ENCODE measurements around the gene DHRS2. TPM values are rescaled to one million over a fixed set of nuclear protein-coding genes. Genes with fewer than 3 reads are reported as not detected.
"Not testable (repeated sequence)": the region's sequence is repeated elsewhere in the genome, so short reads cannot be mapped to it uniquely, and the experiment has no call there.

The DHRS2 gene
- total and polyA plus RNA-seq, 2 of the 4 experiments (the other 2 are of a cell fraction), result 0.12 to 0.18 TPM

GRCh38 chr14:23609001-23609400 is 27.2 kb upstream of the DHRS2 start:
- Histone ChIP-seq H3K4me3 (ENCODE audit: insufficient read depth, low read depth, low read length) (no peak overlapping the region), H2BK20ac (ENCODE audit: low read depth, low read length) (no peak overlapping the region), H2AK9ac (replicated peaks; ENCODE audit: low read depth, low read length, poor library complexity) (no peak overlapping the region), H3K4me1 (ENCODE audit: control insufficient read depth, insufficient read depth, low read length) (no peaks in the 10 kb centered on the region), H3K9me1 (ENCODE audit: insufficient read depth, low read length) (no peaks in the 10 kb centered on the region), H3K9me3 (ENCODE audit: control insufficient read depth, insufficient read depth, low read length) (no peaks in the 10 kb centered on the region), H3K4me2 (ENCODE audit: low read depth, low read length) (no peak overlapping the region), H2BK120ac (ENCODE audit: low read depth, low read length) (no peak overlapping the region), H2BK5ac (ENCODE audit: low read depth, low read length, poor library complexity, severe bottlenecking) (no peak overlapping the region), H3K4ac (ENCODE audit: low read depth, low read length) (no peak overlapping the region), H4K5ac (ENCODE audit: low read depth, low read length) (no peak overlapping the region), H2AFZ (replicated peaks; ENCODE audit: low read length, poor library complexity) (no peak overlapping the region), H3K79me1 (ENCODE audit: low read depth in 1 of 2, low read length in 2 of 2) (no peaks in the 10 kb centered on the region), H2BK15ac (ENCODE audit: low read depth, low read length) (no peak overlapping the region), H3K27ac (ENCODE audit: insufficient read depth, low read length) (no peak overlapping the region), H3K27me3 (ENCODE audit: control insufficient read depth, insufficient read depth, low read length) (peaks cover 5% of the 10 kb centered on the region), H4K20me1 (ENCODE audit: insufficient read depth, low read length) (no peaks in the 10 kb centered on the region), H3K23ac (ENCODE audit: low read depth, low read length) (no peak overlapping the region), H3K18ac (ENCODE audit: low read depth, low read length) (no peak overlapping the region), H3K56ac (ENCODE audit: extremely low read depth, insufficient read depth, low read length) (no peak overlapping the region), H3K9ac (ENCODE audit: low read depth, low read length) (no peak overlapping the region), H3K36me3 (ENCODE audit: control insufficient read depth, insufficient read depth, low read length) (no peaks in the 10 kb centered on the region), H4K91ac (ENCODE audit: insufficient read depth, low read depth, low read length) (no peak overlapping the region), H4K8ac (ENCODE audit: low read depth in 2 of 2, low read length in 2 of 2) (no peak overlapping the region), H2AK5ac (ENCODE audit: low read depth, low read length) (no peak overlapping the region), H3K14ac (replicated peaks; ENCODE audit: low read depth, low read length) (no peak overlapping the region)
- dilution Hi-C loops (cut with HindIII; ENCODE audit: low sequenced_read_pairs, unreplicated experiment), result no loop called here
- intact Hi-C loops (cut with micrococcal nuclease), result no loop called here
- ChIA-PET CTCF (no interaction called here), POLR2A (ENCODE audit: unreplicated experiment) (no interaction called here)
- TF ChIP-seq CEBPB (IDR thresholded peaks at IDR 0.05; ENCODE audit: low read depth, low read length) (no peak), FOS (IDR thresholded peaks at IDR 0.05; ENCODE audit: low read depth, low read length) (no peak)
- WGBS, 2 experiments (ENCODE audit: extremely low coverage in 2 of 2, insufficient read length in 1 of 2), result 0% methylated on average over 2 of the region's 3 CpGs; no CpG with 5 or more reads in 1 of the 2 experiments
- DNase-seq (no peak), ATAC-seq (ENCODE audit: low read depth) (no peak)
- no TSS peak for BruUV-seq (replicated peaks)
- in situ Hi-C loops (cut with MboI; ENCODE audit: low sequenced_read_pairs), result no loop called here

GRCh38 chr14:23609411-23610089 is 26.6 kb upstream of the DHRS2 start:
- no CpG with 5 or more reads among the region's 7 CpGs for WGBS, 2 experiments (ENCODE audit: extremely low coverage in 2 of 2, insufficient read length in 1 of 2)
- H3K56ac ChIP-seq (ENCODE audit: extremely low read depth, insufficient read depth, low read length); ATAC-seq (ENCODE audit: low read depth); H3K36me3 ChIP-seq (ENCODE audit: control insufficient read depth, insufficient read depth, low read length); H3K18ac ChIP-seq (ENCODE audit: low read depth, low read length); H4K8ac ChIP-seq (ENCODE audit: low read depth in 2 of 2, low read length in 2 of 2); H2AK5ac ChIP-seq (ENCODE audit: low read depth, low read length); H3K23ac ChIP-seq (ENCODE audit: low read depth, low read length); H3K27ac ChIP-seq (ENCODE audit: insufficient read depth, low read length); H2BK120ac ChIP-seq (ENCODE audit: low read depth, low read length); H3K9me3 ChIP-seq (ENCODE audit: control insufficient read depth, insufficient read depth, low read length); H3K4ac ChIP-seq (ENCODE audit: low read depth, low read length); H2AK9ac ChIP-seq (replicated peaks; ENCODE audit: low read depth, low read length, poor library complexity); BruUV-seq (replicated peaks); H3K9me1 ChIP-seq (ENCODE audit: insufficient read depth, low read length); POLR2A ChIA-PET (ENCODE audit: unreplicated experiment); H3K14ac ChIP-seq (replicated peaks; ENCODE audit: low read depth, low read length); H3K4me3 ChIP-seq (ENCODE audit: insufficient read depth, low read depth, low read length); H3K27me3 ChIP-seq (ENCODE audit: control insufficient read depth, insufficient read depth, low read length); H3K79me1 ChIP-seq (ENCODE audit: low read depth in 1 of 2, low read length in 2 of 2); H3K4me2 ChIP-seq (ENCODE audit: low read depth, low read length); H2BK15ac ChIP-seq (ENCODE audit: low read depth, low read length); H3K9ac ChIP-seq (ENCODE audit: low read depth, low read length); H2BK20ac ChIP-seq (ENCODE audit: low read depth, low read length); in situ Hi-C loops (cut with MboI; ENCODE audit: low sequenced_read_pairs); intact Hi-C loops (cut with micrococcal nuclease); CTCF ChIA-PET; dilution Hi-C loops (cut with HindIII; ENCODE audit: low sequenced_read_pairs, unreplicated experiment); H4K20me1 ChIP-seq (ENCODE audit: insufficient read depth, low read length); H3K4me1 ChIP-seq (ENCODE audit: control insufficient read depth, insufficient read depth, low read length); H4K5ac ChIP-seq (ENCODE audit: low read depth, low read length); DNase-seq; H2BK5ac ChIP-seq (ENCODE audit: low read depth, low read length, poor library complexity, severe bottlenecking); H4K91ac ChIP-seq (ENCODE audit: insufficient read depth, low read depth, low read length); H2AFZ ChIP-seq (replicated peaks; ENCODE audit: low read length, poor library complexity): not testable (repeated sequence)
